ENCODE data around the gene TTYH3.
A peak's percentile ranks its signal among the peaks of the same experiment; 100 is the strongest.
"Not testable (repeated sequence)": the region's sequence is repeated elsewhere in the genome, so short reads cannot be mapped to it uniquely, and the experiment has no call there.

TTYH3 gene

GRCh38 chr7:2661602-2662272, 30.0 kb downstream of the TTYH3 start:
- DNase-seq = no peak

- peak in 1 of 51 donors; percentile 13 for DNase-seq
Measured at GRCh38 chr7:2662273-2663120, 30.7 kb downstream of the TTYH3 start.

- peak in 14 of 51 donors; percentile 18 to 68 (median 36) for DNase-seq
Measured at GRCh38 chr7:2663121-2663886, 31.5 kb downstream of the TTYH3 start.

GRCh38 chr7:2663960-2664359, 32.2 kb downstream of the TTYH3 start:
- no peak for DNase-seq

GRCh38 chr7:2665359-2665791, 33.6 kb downstream of the TTYH3 start:
- no peak for DNase-seq

GRCh38 chr7:2666155-2666554, 34.4 kb downstream of the TTYH3 start:
- DNase-seq = no peak

GRCh38 chr7:2666588-2667250, 34.9 kb downstream of the TTYH3 start:
- DNase-seq = no peak

- DNase-seq = no peak
Measured at GRCh38 chr7:2667843-2668242, 36.1 kb downstream of the TTYH3 start.

GRCh38 chr7:2668401-2668800, 36.6 kb downstream of the TTYH3 start:
- no peak for DNase-seq

- no peak for DNase-seq
Measured at GRCh38 chr7:2670171-2670570, 38.4 kb downstream of the TTYH3 start.

GRCh38 chr7:2670720-2671391, 39.1 kb downstream of the TTYH3 start:
- DNase-seq = peak in 30 of 51 donors; percentile 10 to 73 (median 40)

GRCh38 chr7:2673214-2673613, 41.4 kb downstream of the TTYH3 start:
- not testable (repeated sequence) for DNase-seq

- DNase-seq = no peak
Measured at GRCh38 chr7:2673934-2674333, 42.1 kb downstream of the TTYH3 start.

GRCh38 chr7:2675256-2675764, 43.5 kb downstream of the TTYH3 start:
- no peak for DNase-seq

- not testable (repeated sequence) for DNase-seq
Measured at GRCh38 chr7:2676576-2676975, 44.8 kb downstream of the TTYH3 start.

- not testable (repeated sequence) for DNase-seq
Measured at GRCh38 chr7:2678454-2678853, 46.7 kb downstream of the TTYH3 start.

GRCh38 chr7:2679135-2680127, 47.6 kb downstream of the TTYH3 start:
- DNase-seq = peak in 8 of 51 donors; percentile 15 to 45 (median 24)

- no peak for DNase-seq
Measured at GRCh38 chr7:2680256-2680655, 48.5 kb downstream of the TTYH3 start.

GRCh38 chr7:2680792-2681490, 49.2 kb downstream of the TTYH3 start:
- DNase-seq = peak in 49 of 51 donors; percentile 18 to 89 (median 73)
